GM21515 (cell line): Measurements from ENCODE around the gene NMT1.
"Not testable (repeated sequence)": the region's sequence is repeated elsewhere in the genome, so short reads cannot be mapped to it uniquely, and the experiment has no call there.

ENCODE experiments used
- ATAC-seq: cut with Tn5 transposase; IDR thresholded peaks from one replicate; pipeline ENCODE4 v1.9.1; 2021; ENCODE audit not compliant: unreplicated experiment

NMT1 gene

DNA sequence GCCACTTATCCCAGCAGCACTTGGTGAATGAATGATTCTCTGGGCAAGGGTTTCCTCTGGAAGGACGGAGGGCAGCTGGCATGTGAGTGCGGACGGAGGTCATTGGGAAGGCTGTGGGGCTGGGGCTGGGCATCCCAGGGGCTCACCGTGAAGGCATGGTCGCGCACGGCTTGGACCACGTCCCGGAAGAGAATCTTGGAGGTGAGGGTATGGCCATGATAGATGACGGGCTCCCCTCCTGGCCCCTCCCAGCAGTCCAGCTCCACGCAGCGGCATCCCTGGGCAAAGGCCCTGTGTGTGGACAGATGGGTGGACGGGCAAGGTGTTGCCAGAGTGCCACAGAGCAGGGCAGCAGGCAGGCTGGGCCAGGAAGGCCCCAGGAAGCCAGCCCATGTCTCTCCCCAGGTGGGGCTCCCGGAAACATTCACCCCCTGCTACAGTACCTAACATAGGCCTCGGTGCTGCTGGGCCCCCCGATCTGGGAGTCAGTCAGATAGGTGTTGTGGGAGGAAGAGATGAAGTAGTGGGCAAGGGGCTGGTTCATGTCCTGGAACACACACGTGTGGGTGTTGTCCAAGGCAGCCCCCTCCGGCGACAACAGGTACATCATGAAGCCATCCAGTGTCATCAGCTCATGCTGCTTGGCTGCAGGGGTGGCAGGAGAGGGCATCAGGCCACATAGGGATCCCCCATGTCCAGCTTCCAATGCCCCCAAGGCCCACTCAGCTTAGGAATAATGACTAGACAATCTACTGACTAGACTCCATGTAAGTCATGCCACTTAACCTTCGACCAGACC is 56.9 kb downstream of the NMT1 start:
- no peak for ATAC-seq

GRCh38 chr17:45118691-45119090 is 57.6 kb downstream of the NMT1 start:
- no peak for ATAC-seq

DNA sequence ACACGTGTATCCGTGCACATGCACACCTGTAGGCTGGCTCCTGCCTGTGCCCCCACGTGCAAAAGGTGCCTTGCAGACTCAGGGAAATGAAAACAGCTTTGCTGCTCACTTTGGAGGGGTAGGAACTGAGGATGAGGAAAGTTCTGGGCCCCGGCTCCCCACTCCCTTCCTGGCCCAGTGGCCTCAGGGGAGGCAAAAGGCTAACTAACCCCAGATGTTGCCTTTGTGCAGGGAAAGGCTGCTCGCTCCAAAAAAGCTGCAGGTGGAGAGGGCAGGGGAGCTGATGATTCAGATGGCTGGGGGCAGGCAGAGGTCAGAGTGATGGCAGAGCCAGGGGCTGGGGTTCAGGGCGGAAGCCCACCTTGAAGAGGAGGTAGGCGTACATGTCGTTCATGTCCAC is 58.8 kb downstream of the NMT1 start:
- ATAC-seq, result no peak

- no peak for ATAC-seq
These were observed 59.4 kb downstream of the NMT1 start for GRCh38 chr17:45120558-45120957.

DNA sequence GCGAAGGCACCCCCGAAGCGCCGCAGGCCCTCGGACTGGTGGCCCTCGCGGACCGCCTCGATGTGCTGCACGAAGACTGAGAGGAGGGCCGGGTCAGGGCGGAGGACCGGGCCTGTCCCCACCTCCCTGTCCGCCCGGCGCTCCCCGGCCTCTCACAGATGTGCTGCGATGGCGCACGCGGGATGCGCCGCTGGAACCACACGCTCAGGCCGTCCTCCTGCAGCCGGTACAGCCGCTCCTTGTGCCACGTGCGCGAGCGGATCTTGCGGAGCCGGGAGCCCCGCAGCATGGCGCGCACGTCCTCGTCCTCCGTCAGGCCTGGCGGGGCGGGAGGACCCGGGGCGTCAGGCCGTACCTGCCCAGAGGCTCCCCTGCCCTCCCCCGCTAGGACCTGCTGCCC is 59.9 kb downstream of the NMT1 start:
- no peak for ATAC-seq

- no peak for ATAC-seq
These were observed 62.1 kb downstream of the NMT1 start for GRCh38 chr17:45123076-45123770.

DNA sequence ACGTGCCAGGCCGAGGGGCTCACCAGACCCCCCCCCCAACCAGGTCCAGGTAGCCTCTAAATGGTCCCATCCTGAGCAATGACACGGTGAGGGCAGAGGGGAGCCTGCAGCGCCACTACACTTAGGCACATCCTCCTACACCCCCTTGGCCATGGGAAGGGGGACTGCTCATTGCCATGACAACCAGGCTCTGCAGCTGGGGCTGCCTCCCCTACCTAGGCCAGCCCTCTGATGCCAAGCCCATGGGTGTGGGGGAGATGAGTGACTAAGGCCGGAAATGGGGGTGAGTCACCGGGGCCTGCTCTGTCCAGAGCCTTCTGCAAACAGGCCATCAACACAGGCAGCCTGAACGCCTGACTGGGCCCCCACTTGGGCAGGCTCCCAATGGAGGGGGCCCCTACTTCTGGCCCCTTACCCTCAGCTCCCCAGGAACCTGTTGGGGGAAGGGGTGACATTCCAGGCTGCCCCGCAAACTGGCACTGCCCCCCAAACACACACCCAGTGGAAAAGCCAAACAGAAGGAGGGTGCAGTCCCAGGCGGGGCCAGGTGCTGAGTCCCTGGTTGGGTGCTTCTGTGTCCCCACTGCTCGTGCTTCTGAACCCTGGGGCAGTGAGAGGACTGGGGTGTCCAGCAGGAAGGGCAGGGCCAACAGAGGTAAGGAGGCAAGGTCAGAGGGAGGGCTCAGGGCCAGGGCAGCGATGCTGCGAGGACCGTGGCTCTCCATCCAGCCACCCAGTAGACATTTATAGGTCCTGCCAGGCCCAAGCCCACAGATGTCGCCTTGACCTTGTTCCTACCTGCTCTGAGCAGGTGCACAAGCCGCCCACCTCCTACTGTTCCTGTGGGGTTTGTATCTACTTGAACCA is 63.0 kb downstream of the NMT1 start:
- ATAC-seq, result no peak

DNA sequence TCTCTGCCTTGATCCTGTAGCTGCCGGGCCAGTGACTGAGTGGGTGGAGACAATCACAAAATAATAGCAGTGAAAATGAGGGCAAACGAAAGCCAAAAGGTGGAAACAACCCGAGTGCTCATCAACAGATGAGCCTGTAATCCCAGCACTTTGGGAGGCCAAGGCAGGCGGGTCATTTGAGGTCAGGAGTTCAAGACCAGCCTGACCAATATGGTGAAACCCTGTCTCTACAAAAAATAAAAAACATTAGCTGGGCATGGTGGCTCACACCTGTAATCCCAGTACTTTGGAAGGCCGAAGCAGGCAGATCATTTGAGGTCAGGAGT is 63.6 kb downstream of the NMT1 start:
- ATAC-seq, result not testable (repeated sequence)

- ATAC-seq, result no peak
These were observed 64.4 kb downstream of the NMT1 start for GRCh38 chr17:45125509-45125908.

DNA sequence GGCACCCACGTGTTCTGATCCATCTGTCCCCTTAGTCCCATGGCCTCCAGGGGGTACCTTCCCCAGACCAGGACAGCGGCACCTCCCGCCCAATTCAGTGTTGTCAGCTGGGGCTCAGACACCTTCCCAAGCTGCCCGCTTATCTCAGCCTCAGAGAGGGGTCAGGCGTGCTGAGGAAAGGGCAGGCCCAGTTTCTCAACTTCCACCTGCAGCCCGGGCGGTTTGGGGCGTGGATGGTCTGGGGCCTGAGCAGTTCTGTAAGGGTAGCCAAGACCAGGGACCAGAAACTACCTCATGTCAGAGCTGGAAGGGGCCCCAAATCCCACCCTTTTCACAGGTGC is 66.1 kb downstream of the NMT1 start:
- ATAC-seq, result no peak

DNA sequence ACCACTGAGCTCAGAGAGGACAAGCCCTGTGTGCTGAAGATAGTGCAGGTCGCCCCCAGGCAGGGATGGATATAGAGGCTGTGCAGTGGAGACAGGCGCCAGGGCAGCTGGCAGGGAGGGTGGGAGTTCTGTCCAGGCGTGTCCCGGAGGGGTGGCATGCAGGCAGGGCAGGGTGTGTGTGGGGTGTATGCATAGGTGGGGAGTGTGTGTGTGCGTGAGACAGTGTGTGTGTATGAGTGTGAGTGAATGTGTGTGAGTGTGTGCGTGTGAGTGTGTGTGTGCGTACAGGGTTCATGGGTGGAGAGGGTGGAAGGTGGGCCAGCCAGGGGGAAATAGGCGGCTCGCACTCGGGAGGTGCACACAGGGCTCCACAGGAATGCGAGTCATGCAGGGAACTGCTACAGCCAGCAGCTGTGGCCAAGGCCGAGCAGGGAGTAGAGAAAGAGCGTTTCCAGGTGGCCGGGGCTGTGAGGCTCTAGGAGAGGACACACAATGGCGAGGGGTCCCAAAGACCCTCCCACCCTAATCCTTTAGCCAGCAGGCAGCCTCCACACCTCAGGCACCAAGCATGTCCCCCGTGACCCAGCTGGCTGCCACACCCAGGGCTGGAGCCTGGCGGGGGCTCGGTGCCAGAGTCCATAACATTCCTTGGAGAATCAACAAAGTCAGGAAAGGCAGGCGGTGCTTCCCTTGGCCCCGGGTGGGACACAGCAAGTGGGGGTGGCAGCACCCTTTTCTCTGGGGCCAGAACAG is 66.6 kb downstream of the NMT1 start:
- no peak for ATAC-seq

DNA sequence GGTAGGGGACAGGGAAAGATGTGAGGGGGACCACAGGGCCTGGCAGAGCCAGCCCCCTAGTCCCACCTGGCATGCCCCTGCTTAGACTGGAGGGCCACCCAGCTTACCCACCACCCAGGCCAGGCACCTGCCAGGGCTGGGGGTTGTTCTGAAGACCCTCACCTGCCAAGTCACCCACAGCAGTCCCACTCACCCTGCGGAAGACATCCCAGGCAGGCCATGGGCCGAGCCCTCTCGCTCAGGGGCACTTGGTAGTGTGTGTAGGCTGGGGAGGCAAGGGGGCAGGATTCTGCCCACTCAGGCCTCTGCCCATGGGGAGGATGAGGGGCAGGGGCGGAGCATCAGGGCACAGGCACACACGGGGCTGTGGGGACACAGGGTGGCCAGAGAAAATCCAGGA is 67.2 kb downstream of the NMT1 start:
- no peak for ATAC-seq

GRCh38 chr17:45128989-45129388 is 67.9 kb downstream of the NMT1 start:
- no peak for ATAC-seq

GRCh38 chr17:45129426-45129939 is 68.4 kb downstream of the NMT1 start:
- ATAC-seq, result no peak

- ATAC-seq, result no peak
These were observed 69.0 kb downstream of the NMT1 start for GRCh38 chr17:45129940-45130680.

- ATAC-seq, result no peak
These were observed 69.8 kb downstream of the NMT1 start for GRCh38 chr17:45130681-45131615.

GRCh38 chr17:45131616-45132319 is 70.7 kb downstream of the NMT1 start:
- ATAC-seq, result no peak

DNA sequence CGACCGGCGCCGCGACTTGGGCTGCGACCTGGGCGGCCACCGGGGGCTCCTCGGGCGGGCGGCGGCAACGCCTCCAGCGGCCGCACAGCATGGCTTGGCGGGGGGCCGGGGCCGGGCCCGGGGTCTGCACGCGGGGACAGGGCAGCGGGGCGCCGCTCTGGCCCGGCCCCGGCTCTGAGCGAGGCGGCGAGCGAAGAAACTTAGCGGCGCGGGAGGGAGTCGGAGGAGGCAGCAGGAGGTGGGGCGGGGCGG is 71.1 kb downstream of the NMT1 start, which contains the start of gene PLCD3:
Gene PLCD3 (minus strand): TSS at position 196 of the 252 bp plus-strand sequence. CDS start 105 bp downstream, at position 91.
- no peak for ATAC-seq
